Endothelial cell (in vitro differentiated cells): Measurements from ENCODE around the gene PSME4. TPM values are rescaled to one million over a fixed set of nuclear protein-coding genes. Genes with fewer than 3 reads are reported as not detected.

Experiments used
- DNase-seq: peaks from one replicate; pipeline ENCODE4 v3.0.0; 2021; ENCODE audit warnings: low spot score
- H3K27ac Mint-ChIP-seq: one replicate; pipeline ENCODE4 v1.8.0; 2021; ENCODE audit warnings: mixed read lengths, inconsistent platforms; ENCODE audit not compliant: unreplicated experiment
- H3K27me3 Mint-ChIP-seq: one replicate; pipeline ENCODE4 v1.8.0; 2021; ENCODE audit warnings: mild to moderate bottlenecking, moderate library complexity, mixed read lengths, inconsistent platforms; ENCODE audit not compliant: unreplicated experiment
- H3K36me3 Mint-ChIP-seq: one replicate; pipeline ENCODE4 v1.8.0; 2021; ENCODE audit warnings: mild to moderate bottlenecking, low read depth, mixed read lengths, inconsistent platforms; ENCODE audit not compliant: unreplicated experiment
- H3K4me1 Mint-ChIP-seq: one replicate; pipeline ENCODE4 v1.8.0; 2021; ENCODE audit warnings: mild to moderate bottlenecking, mixed read lengths, inconsistent platforms; ENCODE audit not compliant: unreplicated experiment
- H3K4me3 Mint-ChIP-seq: one replicate; pipeline ENCODE4 v1.8.0; 2021; ENCODE audit warnings: mild to moderate bottlenecking, mixed read lengths, inconsistent platforms; ENCODE audit not compliant: unreplicated experiment
- H3K9me3 Mint-ChIP-seq: one replicate; pipeline ENCODE4 v1.8.0; 2021; ENCODE audit warnings: mixed read lengths, inconsistent platforms; ENCODE audit not compliant: unreplicated experiment
- CTCF ChIP-seq: fragments of 200-600 bp; sonication (generic); IDR thresholded peaks from one replicate; pipeline ENCODE4 v1.5.0; 2021; ENCODE audit warnings: antibody characterized with exemption; ENCODE audit not compliant: unreplicated experiment
- total RNA-seq: library from RNA; stranded (reverse); fragmentation: NEBNext Ultra II Directional; extraction: Animal tissue kit (Norgen Biotek cat#: 25700); gene quantifications from one replicate; pipeline ENCODE4 v1.2.1, GENCODE V29; 2021; ENCODE audit not compliant: unreplicated experiment

The PSME4 gene
- total RNA-seq, 1 donor from 2014 or later: 106 TPM

GRCh38 chr2:53952519-53952918 is 18.3 kb downstream of the PSME4 start:
- Mint-ChIP-seq H3K36me3 (peaks cover 14% of the 10 kb centered on the region), H3K9me3 (no peaks in the 10 kb centered on the region), H3K4me1 (peaks cover 17% of the 10 kb centered on the region), H3K27ac (no peak overlapping the region), H3K4me3 (no peak overlapping the region), H3K27me3 (no peaks in the 10 kb centered on the region)
- DNase-seq: no peak
- TF ChIP-seq CTCF: no peak

- no peaks in the 10 kb centered on the region for H3K27me3 Mint-ChIP-seq
- H3K4me3 Mint-ChIP-seq: no peak overlapping the region
- no peak for TF ChIP-seq CTCF
- peak overlapping the region; percentile 28 for H3K27ac Mint-ChIP-seq
- no peaks in the 10 kb centered on the region for H3K9me3 Mint-ChIP-seq
- H3K4me1 Mint-ChIP-seq: peaks cover 31% of the 10 kb centered on the region
- H3K36me3 Mint-ChIP-seq: peaks cover 33% of the 10 kb centered on the region
- DNase-seq: no peak
Observed at GRCh38 chr2:53949457-53949856, 21.3 kb downstream of the PSME4 start.

GRCh38 chr2:53945538-53945937 is 25.3 kb downstream of the PSME4 start:
- Mint-ChIP-seq H3K27me3 (no peaks in the 10 kb centered on the region), H3K4me1 (peaks cover 31% of the 10 kb centered on the region), H3K27ac (peak overlapping the region; percentile 90), H3K36me3 (peaks cover 34% of the 10 kb centered on the region), H3K9me3 (no peaks in the 10 kb centered on the region), H3K4me3 (peak overlapping the region; percentile 68)
- no peak for DNase-seq
- TF ChIP-seq CTCF: no peak

GRCh38 chr2:53944542-53944941 is 26.3 kb downstream of the PSME4 start:
- no peak for TF ChIP-seq CTCF
- Mint-ChIP-seq H3K27me3 (no peaks in the 10 kb centered on the region), H3K36me3 (peaks cover 34% of the 10 kb centered on the region), H3K9me3 (no peaks in the 10 kb centered on the region), H3K4me3 (no peak overlapping the region), H3K27ac (no peak overlapping the region), H3K4me1 (peaks cover 35% of the 10 kb centered on the region)
- no peak for DNase-seq

GRCh38 chr2:53942280-53942679 is 28.5 kb downstream of the PSME4 start:
- DNase-seq: no peak
- Mint-ChIP-seq H3K27ac (no peak overlapping the region), H3K4me1 (peaks cover 36% of the 10 kb centered on the region), H3K4me3 (no peak overlapping the region), H3K9me3 (no peaks in the 10 kb centered on the region), H3K27me3 (no peaks in the 10 kb centered on the region), H3K36me3 (peaks cover 24% of the 10 kb centered on the region)
- no peak for TF ChIP-seq CTCF
